Smooth muscle cell (in vitro differentiated cells): Measurements from ENCODE around the gene HADH. TPM values are rescaled to one million over a fixed set of nuclear protein-coding genes. Genes with fewer than 3 reads are reported as not detected.

Source experiments
- DNase-seq: peaks from one replicate; lab custom pipeline; 2025; ENCODE audit not compliant: unreplicated experiment; lab: John Stamatoyannopoulos, UW
- H2AFZ ChIP-seq: fragments of 200-600 bp; sonication (generic); 2 replicates; pipeline ENCODE4 v1.6.0; 2016; ENCODE audit warnings: antibody characterized with exemption, low read depth, mild to moderate bottlenecking
- H3F3A ChIP-seq: fragments of 200-600 bp; sonication (generic); 2 replicates; pipeline ENCODE4 v1.6.0; 2017; ENCODE audit warnings: antibody characterized with exemption, low read depth
- H3K27ac ChIP-seq: fragments of 200-600 bp; sonication (generic); 2 replicates; pipeline ENCODE4 v1.5.1; 2016; ENCODE audit warnings: low read depth, mild to moderate bottlenecking
- H3K27me3 ChIP-seq: fragments of 200-600 bp; sonication (generic); 2 replicates; pipeline ENCODE4 v1.6.1; 2016; ENCODE audit warnings: low read depth, mild to moderate bottlenecking
- H3K36me3 ChIP-seq: fragments of 200-600 bp; sonication (generic); 2 replicates; pipeline ENCODE4 v1.5.1; 2016; ENCODE audit warnings: low read depth
- H3K4me1 ChIP-seq: fragments of 200-600 bp; sonication (generic); 2 replicates; pipeline ENCODE4 v1.5.1; 2016; ENCODE audit warnings: low read depth
- H3K4me2 ChIP-seq: fragments of 200-600 bp; sonication (generic); 2 replicates; pipeline ENCODE4 v1.6.0; 2016; ENCODE audit warnings: mild to moderate bottlenecking
- H3K4me3 ChIP-seq: fragments of 200-600 bp; sonication (generic); 2 replicates; pipeline ENCODE4 v1.5.1; 2016; ENCODE audit warnings: mild to moderate bottlenecking
- H3K79me2 ChIP-seq: fragments of 200-600 bp; sonication (generic); 2 replicates; pipeline ENCODE4 v1.6.0; 2016; ENCODE audit warnings: low read depth, mild to moderate bottlenecking
- H3K9ac ChIP-seq: fragments of 200-600 bp; sonication (generic); 2 replicates; pipeline ENCODE4 v1.6.0; 2016; ENCODE audit warnings: low read depth
- H3K9me3 ChIP-seq: fragments of 200-600 bp; sonication (generic); replicated peaks from 2 replicates; pipeline ENCODE4 v1.5.1; 2016; ENCODE audit warnings: low read depth
- H4K20me1 ChIP-seq: fragments of 200-600 bp; sonication (generic); 2 replicates; pipeline ENCODE4 v1.6.0; 2016; ENCODE audit warnings: low read depth
- CTCF ChIP-seq: fragments of 200-600 bp; sonication (generic); IDR thresholded peaks from 2 replicates; pipeline ENCODE4 v1.5.1; 2017; ENCODE audit warnings: borderline replicate concordance, mild to moderate bottlenecking, antibody characterized with exemption; ENCODE audit not compliant: insufficient read depth, poor library complexity, severe bottlenecking
- WGBS: methylation state at CpG from one replicate; pipeline ENCODE4 v1.1.7; 2016; ENCODE audit warnings: low lambda C conversion rate; 5-methylcytosine and 5-hydroxymethylcytosine counted together
- polyA plus RNA-seq: library from polyadenylated mRNA; unstranded; fragments of >200 nt; fragmentation: Nextera tagmentation; extraction: Ambion mirVana; gene quantifications from 2 replicates; pipeline ENCODE4 v1.2.1, GENCODE V29; 2016
- total RNA-seq: library from RNA; depleted of rRNA; stranded (reverse); fragments of >200 nt; gene quantifications from 2 replicates; pipeline ENCODE4 v1.2.3, GENCODE V29; 2014

The HADH gene
- total and polyA plus RNA-seq, 2 experiments from 2014 or later, result 18.2 to 44.2 TPM

GRCh38 chr4:108034565-108034964 lies 44.9 kb downstream of the HADH start:
- no peak overlapping the region for H2AFZ ChIP-seq
- H3K4me2 ChIP-seq, result no peak overlapping the region
- H3F3A ChIP-seq, result no peaks in the 10 kb centered on the region
- 93% methylated on average over 7 of the region's 7 CpGs for WGBS
- H4K20me1 ChIP-seq, result no peaks in the 10 kb centered on the region
- no peaks in the 10 kb centered on the region for H3K79me2 ChIP-seq
- H3K36me3 ChIP-seq, result no peaks in the 10 kb centered on the region
- H3K4me3 ChIP-seq, result no peak overlapping the region
- no peaks in the 10 kb centered on the region for H3K4me1 ChIP-seq
- H3K27ac ChIP-seq, result no peak overlapping the region
- H3K27me3 ChIP-seq, result no peaks in the 10 kb centered on the region
- H3K9ac ChIP-seq, result no peak overlapping the region
- H3K9me3 ChIP-seq, result no peaks in the 10 kb centered on the region
- no peak for TF ChIP-seq CTCF
- no peak for DNase-seq

GRCh38 chr4:108035691-108036090 lies 46.0 kb downstream of the HADH start:
- Histone ChIP-seq H3F3A (no peaks in the 10 kb centered on the region), H3K4me2 (no peak overlapping the region), H3K4me3 (no peak overlapping the region), H3K27ac (no peak overlapping the region), H3K79me2 (no peaks in the 10 kb centered on the region), H3K27me3 (no peaks in the 10 kb centered on the region), H2AFZ (no peak overlapping the region), H3K9me3 (no peaks in the 10 kb centered on the region), H3K36me3 (no peaks in the 10 kb centered on the region), H3K4me1 (no peaks in the 10 kb centered on the region), H3K9ac (no peak overlapping the region), H4K20me1 (no peaks in the 10 kb centered on the region)
- TF ChIP-seq CTCF, result no peak
- DNase-seq, result no peak
- WGBS, result 97% methylated on average over 6 of the region's 6 CpGs

- DNase-seq, result no peak
- Histone ChIP-seq H3K9ac (no peak overlapping the region), H3K27me3 (no peaks in the 10 kb centered on the region), H3K36me3 (no peaks in the 10 kb centered on the region), H4K20me1 (no peaks in the 10 kb centered on the region), H3K9me3 (no peaks in the 10 kb centered on the region), H3K4me1 (no peaks in the 10 kb centered on the region), H3K4me3 (no peak overlapping the region), H3K79me2 (no peaks in the 10 kb centered on the region), H3K4me2 (no peak overlapping the region), H3K27ac (no peak overlapping the region), H2AFZ (no peak overlapping the region), H3F3A (no peaks in the 10 kb centered on the region)
- 88% methylated on average over 7 of the region's 7 CpGs for WGBS
- TF ChIP-seq CTCF, result no peak
These were observed 46.5 kb downstream of the HADH start for GRCh38 chr4:108036213-108036612.

- no peaks in the 10 kb centered on the region for H3K4me1 ChIP-seq
- H3K79me2 ChIP-seq, result no peaks in the 10 kb centered on the region
- no peaks in the 10 kb centered on the region for H3K36me3 ChIP-seq
- H3K4me3 ChIP-seq, result no peak overlapping the region
- TF ChIP-seq CTCF, result no peak
- H3K4me2 ChIP-seq, result no peak overlapping the region
- DNase-seq, result no peak
- H4K20me1 ChIP-seq, result no peaks in the 10 kb centered on the region
- no peak overlapping the region for H2AFZ ChIP-seq
- H3K27me3 ChIP-seq, result no peaks in the 10 kb centered on the region
- 83% methylated on average over 2 of the region's 2 CpGs for WGBS
- no peaks in the 10 kb centered on the region for H3K9me3 ChIP-seq
- H3K9ac ChIP-seq, result no peak overlapping the region
- H3K27ac ChIP-seq, result no peak overlapping the region
- no peaks in the 10 kb centered on the region for H3F3A ChIP-seq
These were observed 48.2 kb downstream of the HADH start for GRCh38 chr4:108037884-108038283.
